Tibial nerve (tissue), 4 donors: Measurements from ENCODE around the gene PARD6G. TPM values are rescaled to one million over a fixed set of nuclear protein-coding genes. Genes with fewer than 3 reads are reported as not detected.

Experiments
- DNase-seq, 2 donors: peaks; one replicate each; pipeline ENCODE4 v3.0.0-alpha.2; 2019; ENCODE audit warnings: low spot score in 2 of 2
- H3K27ac ChIP-seq, 4 donors: fragments of 200-600 bp; sonication (generic) in 3 of 4; one replicate each; pipeline ENCODE4 v1.5.1; 2017 to 2019; ENCODE audit warnings: mild to moderate bottlenecking in 1 of 4
- H3K27me3 ChIP-seq, 2 donors: fragments of 200-600 bp; sonication (generic) in 1 of 2; one replicate each; pipeline versions ENCODE4 v1.5.1 to v1.6.0; 2017 to 2019
- H3K36me3 ChIP-seq, 3 donors: fragments of 200-600 bp; sonication (generic); one replicate each; pipeline ENCODE4 v1.5.1; 2018 to 2019
- H3K4me1 ChIP-seq, 4 donors: fragments of 200-600 bp; sonication (generic) in 3 of 4; one replicate each; pipeline ENCODE4 v1.5.1; 2017 to 2019
- H3K4me3 ChIP-seq, 4 donors: fragments of 200-600 bp; sonication (generic) in 3 of 4; one replicate each; pipeline ENCODE4 v1.5.1; 2017 to 2019; ENCODE audit warnings: mild to moderate bottlenecking in 1 of 4, moderate library complexity in 1 of 4
- H3K9me3 ChIP-seq, 4 donors: fragments of 200-600 bp; sonication (generic) in 3 of 4; one replicate each; pipeline ENCODE4 v1.5.1; 2017 to 2019
- CTCF ChIP-seq, 5 experiments: fragments of 200-600 bp in 3 of 5; fragments of 450-650 bp in 2 of 5; sonication (generic) in 3 of 5; IDR thresholded peaks; one replicate each; pipeline ENCODE4 v1.5.1; 2016 to 2019; ENCODE audit warnings: antibody characterized with exemption in 5 of 5, mild to moderate bottlenecking in 3 of 5, moderate library complexity in 2 of 5
- EP300 ChIP-seq, 2 donors: sonication (generic); formaldehyde crosslinking; IDR thresholded peaks; one replicate each; pipeline ENCODE4 v1.6.1; 2017; ENCODE audit warnings: antibody characterized with exemption in 2 of 2, mild to moderate bottlenecking in 1 of 2
- POLR2A ChIP-seq, 2 donors: fragments of 450-650 bp; IDR thresholded peaks; one replicate each; pipeline ENCODE4 v1.6.1; 2017; ENCODE audit warnings: antibody characterized with exemption in 2 of 2, mild to moderate bottlenecking in 2 of 2, moderate library complexity in 2 of 2
- WGBS, 2 donors: methylation state at CpG; one replicate each; pipeline ENCODE4 v1.1.5; 2018; 5-methylcytosine and 5-hydroxymethylcytosine counted together
- total RNA-seq, 4 donors: library from RNA; depleted of rRNA; stranded (reverse); fragments of >200 nt; gene quantifications; one replicate each; pipeline ENCODE4 v1.1.0, GENCODE V29; 2016

The PARD6G gene
- total RNA-seq, 4 donors from 2014 or later: 10.2 to 10.7 (median 10.4) TPM

GRCh38 chr18:80126797-80127196 lies 120.5 kb downstream of the PARD6G start:
- H3K4me3 ChIP-seq: no peak overlapping the region

DNA sequence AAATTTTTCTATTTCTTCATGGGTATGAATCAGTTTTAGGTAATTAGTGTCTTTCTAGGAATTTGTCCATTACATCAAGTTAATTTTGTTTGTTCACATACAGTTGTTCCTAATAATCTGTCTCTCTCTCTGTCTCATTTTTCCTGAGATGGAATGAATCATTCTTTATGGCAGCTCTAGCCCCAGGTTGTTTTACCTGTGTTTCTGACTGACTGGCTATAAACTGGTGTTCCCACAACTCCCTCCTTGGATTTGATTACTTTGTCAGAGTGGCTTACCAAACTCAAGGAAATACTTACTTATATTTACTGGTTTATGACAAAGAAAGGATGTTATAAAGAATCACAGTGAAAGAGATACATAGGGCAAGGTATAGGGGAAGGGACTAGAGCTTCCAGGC lies 123.2 kb downstream of the PARD6G start:
- Histone ChIP-seq H3K27me3 (no peaks in the 10 kb centered on the region), H3K9me3 (peaks cover 0 to 3% (median 0%) of the 10 kb centered on the region in 4 donors), H3K4me1 (peaks cover 0 to 5% (median 0%) of the 10 kb centered on the region in 4 donors), H3K36me3 (peaks cover 0 to 30% (median 0%) of the 10 kb centered on the region in 3 donors), H3K27ac (no peak overlapping the region), H3K4me3 (no peak overlapping the region)
- DNase-seq: no peak
- TF ChIP-seq EP300 (IDR thresholded peaks at IDR 0.05) (no peak), CTCF (IDR thresholded peaks at IDR 0.05) (no peak), POLR2A (IDR thresholded peaks at IDR 0.05) (no peak)

More at GRCh38 chr18:80126797-80127196, 120.5 kb downstream of the PARD6G start:
- Histone ChIP-seq H3K36me3 (peaks cover 0 to 13% (median 0%) of the 10 kb centered on the region in 3 donors), H3K27me3 (no peaks in the 10 kb centered on the region), H3K27ac (no peak overlapping the region), H3K9me3 (peaks cover 0 to 3% (median 0%) of the 10 kb centered on the region in 4 donors), H3K4me1 (peaks cover 0 to 5% (median 0%) of the 10 kb centered on the region in 4 donors)
- 96 to 97% methylated on average over 9 of the region's 9 CpGs for WGBS, 2 donors
- DNase-seq: no peak
- TF ChIP-seq CTCF (IDR thresholded peaks at IDR 0.05) (no peak), EP300 (IDR thresholded peaks at IDR 0.05) (no peak), POLR2A (IDR thresholded peaks at IDR 0.05) (no peak)

GRCh38 chr18:80120932-80121331 lies 126.4 kb downstream of the PARD6G start:
- H3K36me3 ChIP-seq: peaks cover 0 to 37% (median 7%) of the 10 kb centered on the region in 3 donors
- no peak for DNase-seq
- no peaks in the 10 kb centered on the region for H3K27me3 ChIP-seq
- TF ChIP-seq EP300 (IDR thresholded peaks at IDR 0.05) (no peak), POLR2A (IDR thresholded peaks at IDR 0.05) (no peak), CTCF (IDR thresholded peaks at IDR 0.05) (no peak)
- WGBS, 2 donors: 88% methylated on average over 1 of the region's 1 CpG
- peaks cover 0 to 5% (median 0%) of the 10 kb centered on the region in 4 donors for H3K4me1 ChIP-seq
- H3K4me3 ChIP-seq: no peak overlapping the region
- H3K27ac ChIP-seq: no peak overlapping the region
- no peaks in the 10 kb centered on the region for H3K9me3 ChIP-seq

- 57 to 74% methylated on average over 6 of the region's 6 CpGs for WGBS, 2 donors
- no peaks in the 10 kb centered on the region for H3K27me3 ChIP-seq
These were observed 128.2 kb downstream of the PARD6G start for GRCh38 chr18:80119111-80119510.

DNA sequence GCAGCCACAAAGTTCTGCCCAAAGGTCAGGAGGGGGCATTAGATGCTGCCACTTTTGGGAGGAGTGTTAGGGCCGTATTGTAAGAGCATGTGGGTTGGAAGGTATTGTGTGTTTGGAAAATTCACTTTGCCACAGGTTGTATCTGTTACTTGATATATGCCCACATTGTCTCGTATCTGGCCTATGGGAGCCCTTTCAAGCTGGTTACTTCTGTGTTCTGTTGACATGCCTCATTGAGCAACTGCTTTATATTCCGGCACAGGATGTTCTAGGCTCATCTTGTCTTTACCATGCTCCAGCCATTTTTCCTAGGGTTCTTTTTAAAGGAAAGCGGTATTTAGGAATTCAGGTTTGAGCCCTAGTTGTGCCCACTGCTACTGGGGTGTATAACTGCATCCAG lies 132.3 kb downstream of the PARD6G start:
- no peak for DNase-seq
- H3K36me3 ChIP-seq: peaks cover 0 to 18% (median 7%) of the 10 kb centered on the region in 3 donors
- peaks cover 0 to 40% (median 16%) of the 10 kb centered on the region in 4 donors for H3K4me1 ChIP-seq
- no peaks in the 10 kb centered on the region for H3K9me3 ChIP-seq
- H3K27ac ChIP-seq: no peak overlapping the region
- 91 to 94% methylated on average over 4 of the region's 4 CpGs for WGBS, 2 donors
- H3K4me3 ChIP-seq: no peak overlapping the region
- no peaks in the 10 kb centered on the region for H3K27me3 ChIP-seq
- no peak for TF ChIP-seq EP300 (IDR thresholded peaks at IDR 0.05)
- TF ChIP-seq CTCF (IDR thresholded peaks at IDR 0.05): no peak
- no peak for TF ChIP-seq POLR2A (IDR thresholded peaks at IDR 0.05)

More at GRCh38 chr18:80119111-80119510, 128.2 kb downstream of the PARD6G start:
- Histone ChIP-seq H3K27ac (no peak overlapping the region), H3K36me3 (peaks cover 0 to 33% (median 7%) of the 10 kb centered on the region in 3 donors), H3K4me3 (no peak overlapping the region), H3K9me3 (no peaks in the 10 kb centered on the region), H3K4me1 (peaks cover 0 to 13% (median 3%) of the 10 kb centered on the region in 4 donors)
- no peak for TF ChIP-seq POLR2A (IDR thresholded peaks at IDR 0.05)
- no peak for DNase-seq
